Renal pelvis (tissue), 4 donors: Measurements from ENCODE around the gene POFUT2. TPM values are rescaled to one million over a fixed set of nuclear protein-coding genes. Genes with fewer than 3 reads are reported as not detected.

Experiments
- DNase-seq: peaks from one replicate; pipeline ENCODE4 v3.0.0-alpha.2; 2013
- polyA plus RNA-seq, 3 donors: library from polyadenylated mRNA; unstranded; fragments of 120-200 nt; gene quantifications; one replicate each; pipeline ENCODE4 v1.2.1, GENCODE V29; 2013; ENCODE audit not compliant: insufficient read length in 3 of 3

Gene POFUT2
- polyA plus RNA-seq, 3 donors: 37.9 to 41.3 (median 38.1) TPM

DNA sequence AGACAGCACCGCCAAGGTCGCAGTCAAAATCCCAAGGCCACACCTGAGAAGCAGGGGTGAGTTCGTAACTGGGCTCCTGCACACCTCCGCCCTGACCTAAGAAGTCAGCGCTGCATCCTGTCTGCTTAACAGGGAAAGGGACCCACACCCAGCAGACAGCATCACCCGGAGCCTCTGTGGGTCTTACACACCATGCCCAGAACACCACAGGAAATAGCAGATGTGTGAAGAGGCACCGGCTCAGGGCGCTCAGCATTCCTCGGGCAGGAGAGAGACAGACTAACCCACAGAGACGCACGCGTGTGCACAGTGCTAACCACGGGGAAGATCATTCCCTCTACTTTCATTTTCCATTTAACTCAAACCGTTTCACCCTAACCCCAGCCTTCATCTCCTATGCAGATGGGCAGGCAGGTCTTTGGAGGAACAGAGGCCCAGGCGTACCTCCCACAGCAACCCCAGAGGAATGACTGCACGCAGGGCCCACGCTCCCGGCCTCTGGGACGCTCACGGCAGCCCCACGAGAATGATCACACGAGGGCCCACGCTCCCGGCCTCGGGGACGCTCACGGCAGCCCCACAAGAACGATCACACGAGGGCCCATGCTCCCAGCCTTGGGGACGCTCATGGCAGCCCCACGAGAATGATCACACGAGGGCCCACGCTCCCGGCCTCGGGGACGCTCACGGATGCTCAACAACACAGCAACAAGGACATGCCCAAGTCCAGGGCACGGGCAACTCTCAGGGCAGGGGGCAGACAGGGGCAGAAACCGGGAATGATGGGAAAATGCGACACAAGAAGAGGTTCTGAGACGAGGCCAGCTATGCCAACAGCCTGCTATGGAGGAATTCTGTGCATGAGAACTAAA lies 20.9 kb downstream of the POFUT2 start:
- DNase-seq: no peak

DNA sequence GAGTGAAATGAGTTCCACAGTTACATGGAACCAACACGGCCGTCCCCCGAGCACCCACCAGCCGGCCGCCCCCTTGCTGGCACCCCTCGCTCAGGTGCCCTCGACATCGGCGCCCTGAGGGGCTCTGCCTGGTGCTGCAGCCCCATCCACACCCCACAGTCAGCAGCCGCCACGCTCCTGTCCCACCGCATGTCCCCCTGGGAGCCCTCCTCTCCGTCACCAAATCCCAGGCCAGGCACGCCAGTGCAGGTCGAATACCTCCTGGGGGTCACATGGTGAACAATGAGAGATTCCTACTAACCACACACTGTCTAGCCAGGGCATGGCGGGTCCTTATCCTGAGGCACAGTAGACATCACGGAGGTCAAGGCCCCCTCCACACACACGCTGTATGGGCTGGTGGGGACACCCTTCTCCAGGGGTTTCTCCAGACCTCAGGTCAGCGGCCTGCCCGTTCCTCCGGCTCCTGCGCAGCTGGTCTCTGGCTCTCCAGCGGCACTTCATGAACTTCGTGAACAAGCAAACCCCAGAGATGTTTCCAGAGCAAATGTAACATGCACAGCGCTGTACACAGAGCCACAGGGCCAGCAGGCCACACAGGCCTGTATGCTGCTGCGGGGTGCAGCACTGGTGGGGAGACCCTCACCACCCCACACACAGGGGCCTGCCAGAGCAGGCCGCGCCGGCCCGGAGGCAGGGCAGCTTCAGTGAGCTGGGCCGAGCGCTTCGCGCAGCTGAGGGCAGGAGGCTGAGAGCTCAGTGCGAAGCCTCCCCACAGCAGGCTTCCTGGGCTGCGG lies 21.8 kb downstream of the POFUT2 start:
- no peak for DNase-seq

DNA sequence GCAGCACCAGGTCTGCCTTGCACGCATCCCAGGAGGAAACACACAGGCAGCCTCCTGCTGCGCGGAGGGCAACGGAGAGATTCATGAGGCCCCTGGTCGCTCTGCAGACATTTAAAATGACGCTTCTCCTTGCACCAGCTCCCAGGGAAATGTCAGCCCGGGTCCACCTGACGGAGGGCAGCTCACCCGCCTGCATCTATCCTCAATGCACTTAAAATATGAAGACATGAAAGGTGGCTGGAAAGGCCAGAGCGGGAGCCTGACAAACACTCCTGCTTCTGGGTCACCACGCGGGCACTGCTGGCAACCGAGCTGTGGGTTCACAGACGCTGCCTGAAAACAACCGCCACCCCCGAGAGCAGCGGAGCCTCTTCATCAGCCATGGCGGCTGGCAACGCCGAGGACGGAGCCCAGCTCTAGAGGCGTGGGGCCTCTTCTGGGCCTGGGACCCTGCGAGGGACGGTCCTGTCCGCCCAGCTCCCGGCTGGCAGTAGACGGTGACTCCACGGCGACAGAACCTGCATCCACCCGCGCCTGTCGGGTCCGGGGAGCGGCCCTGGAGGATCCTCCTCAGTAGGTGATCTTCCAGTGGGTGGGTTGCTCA lies 22.7 kb downstream of the POFUT2 start:
- DNase-seq: no peak

DNA sequence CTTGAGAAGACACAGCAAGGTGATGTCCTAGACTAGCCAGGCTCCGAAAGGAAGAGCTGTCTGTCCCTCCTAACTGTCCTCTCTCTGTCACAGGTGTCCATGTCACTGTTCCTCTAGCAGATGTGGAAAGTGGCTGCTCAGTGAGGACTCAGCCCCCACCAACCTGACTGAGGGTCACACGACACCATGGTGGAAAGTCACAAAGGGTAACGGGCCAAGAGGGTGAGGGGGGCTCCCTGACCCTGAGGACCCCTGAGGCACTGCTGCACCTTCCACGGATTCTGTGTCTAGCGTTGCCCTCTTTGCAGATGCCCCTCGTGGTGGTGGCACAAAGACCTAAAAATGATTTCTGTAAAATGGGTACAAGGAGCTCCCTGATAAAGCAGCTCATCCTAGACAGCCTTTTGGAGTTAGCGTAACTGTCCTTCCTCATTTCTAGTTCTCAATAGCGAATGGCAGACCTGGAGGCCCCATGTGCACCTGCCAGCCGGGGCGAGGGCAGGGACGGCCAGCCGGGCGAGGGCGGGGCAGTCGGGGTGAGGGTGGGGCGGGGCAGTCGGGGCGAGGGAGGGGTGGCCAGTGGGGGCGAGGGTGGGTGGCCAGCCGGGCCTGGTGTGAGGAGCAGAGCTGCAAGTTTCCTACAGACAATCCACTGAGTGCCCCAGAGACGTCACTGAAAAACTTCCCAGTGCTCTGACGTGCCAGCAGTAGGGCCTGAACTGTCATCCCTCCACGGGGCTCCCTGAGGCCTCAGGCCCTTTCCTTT lies 23.4 kb downstream of the POFUT2 start:
- DNase-seq: no peak

DNA sequence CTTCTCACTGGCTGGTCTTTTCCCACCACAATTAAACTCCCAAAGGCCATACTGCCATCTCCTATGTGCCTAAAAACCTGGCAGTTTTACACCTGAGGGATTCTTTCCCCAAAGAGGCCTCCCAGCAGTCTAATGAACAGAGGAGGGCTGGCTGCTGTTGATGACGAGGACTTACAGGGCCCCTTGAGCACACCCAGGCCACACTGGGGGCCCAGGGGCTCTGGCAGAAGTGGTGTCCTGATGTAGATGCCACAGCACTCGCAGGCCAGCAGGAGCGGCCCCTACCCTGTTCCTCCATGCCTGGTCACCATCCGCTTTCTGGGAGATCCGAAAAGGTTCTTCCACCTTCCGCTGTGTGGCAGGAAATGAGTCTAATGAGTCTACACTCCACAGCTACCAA lies 24.2 kb downstream of the POFUT2 start:
- DNase-seq: no peak

DNA sequence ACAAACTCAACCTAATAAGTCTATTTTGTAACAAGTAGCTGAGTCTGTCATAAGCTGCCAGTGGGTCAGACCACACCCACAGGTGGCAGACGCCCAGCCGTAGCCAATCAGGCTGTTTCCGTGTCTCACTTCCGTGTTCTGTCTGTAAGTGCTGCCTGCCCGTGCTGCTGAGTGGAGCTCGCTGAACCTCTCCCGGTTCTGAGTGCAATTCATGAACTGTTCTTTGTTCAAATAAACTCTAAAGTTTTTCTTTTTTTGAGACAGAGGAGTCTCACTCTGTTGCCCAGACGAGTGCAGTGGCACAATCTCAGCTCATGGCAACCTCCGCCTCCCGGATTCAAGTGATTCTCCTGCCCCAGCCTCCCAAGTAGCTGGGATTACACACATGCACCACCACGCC lies 25.1 kb downstream of the POFUT2 start:
- DNase-seq: no peak

DNA sequence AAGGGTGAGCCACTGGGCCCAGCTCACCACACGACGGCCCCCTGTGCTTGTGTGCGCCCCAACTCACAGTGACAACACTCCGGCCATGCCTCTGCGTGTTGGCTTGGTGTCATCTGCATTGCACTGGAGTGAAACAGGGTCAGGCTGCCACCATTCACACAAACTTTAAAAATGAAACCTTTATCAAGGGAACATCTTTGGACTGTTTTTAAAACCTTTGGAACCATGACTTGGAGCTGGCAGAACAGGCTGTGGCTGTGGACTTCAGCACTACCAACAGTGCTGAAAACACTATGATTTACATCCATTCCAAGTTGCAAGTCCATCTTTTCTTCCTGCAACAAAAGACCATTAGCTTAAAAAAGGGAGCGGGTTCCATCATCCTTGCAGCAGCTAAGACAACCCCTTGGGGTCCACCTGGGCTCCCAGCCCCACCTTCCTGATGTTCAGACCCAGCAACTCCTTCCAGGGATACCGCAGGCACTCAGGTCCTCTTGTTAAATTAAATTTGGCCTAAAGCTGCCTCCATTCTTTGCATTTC lies 25.6 kb downstream of the POFUT2 start:
- DNase-seq: no peak

DNA sequence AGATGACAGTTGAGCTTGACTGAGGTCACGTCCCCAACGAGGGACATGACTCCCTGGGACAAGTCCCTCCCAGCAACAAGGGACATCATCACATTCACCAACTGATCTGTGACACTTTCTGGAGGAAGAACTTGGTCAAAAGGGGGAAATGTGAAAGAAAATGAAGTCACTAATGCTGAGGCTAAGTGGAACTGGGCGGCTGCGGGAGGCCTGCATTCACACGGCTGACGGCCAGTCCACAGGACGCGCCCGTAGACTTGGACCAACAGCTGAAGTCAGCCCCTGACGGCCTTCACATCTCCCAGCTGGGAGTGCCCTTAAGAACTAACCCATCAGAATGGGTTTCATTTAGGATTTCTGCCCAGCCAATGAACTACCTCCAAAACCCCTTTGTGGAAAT lies 26.6 kb downstream of the POFUT2 start:
- no peak for DNase-seq

DNA sequence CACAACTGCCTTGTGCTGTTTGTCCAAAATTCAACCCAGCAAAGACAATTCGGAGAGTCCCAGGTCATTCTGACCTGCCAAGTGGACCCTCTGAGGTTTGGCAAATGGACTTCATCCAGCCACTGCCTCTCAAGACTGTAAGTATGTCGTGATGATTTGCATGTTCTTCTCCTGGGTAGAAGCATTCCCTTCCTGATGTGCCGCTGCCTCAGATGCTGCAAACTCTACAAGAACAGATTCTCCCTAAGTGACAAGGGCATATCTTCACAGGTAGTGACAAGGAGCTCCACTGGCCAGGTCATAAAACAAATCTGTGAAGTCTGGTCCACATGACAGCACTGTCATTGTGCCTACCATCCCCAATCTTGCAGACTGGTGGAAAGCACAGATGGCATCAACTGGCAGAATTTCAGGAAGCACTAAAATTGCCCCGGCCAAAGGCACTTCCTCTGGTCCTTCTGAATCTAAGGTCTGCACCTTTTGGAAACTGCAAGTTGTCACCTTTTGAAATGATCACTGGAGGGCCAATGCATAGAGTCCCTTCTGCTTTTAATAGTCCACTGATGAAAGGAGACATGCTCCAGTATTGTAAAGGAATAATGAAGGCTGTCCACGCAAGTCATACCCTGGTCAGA lies 27.4 kb downstream of the POFUT2 start:
- DNase-seq: no peak

DNA sequence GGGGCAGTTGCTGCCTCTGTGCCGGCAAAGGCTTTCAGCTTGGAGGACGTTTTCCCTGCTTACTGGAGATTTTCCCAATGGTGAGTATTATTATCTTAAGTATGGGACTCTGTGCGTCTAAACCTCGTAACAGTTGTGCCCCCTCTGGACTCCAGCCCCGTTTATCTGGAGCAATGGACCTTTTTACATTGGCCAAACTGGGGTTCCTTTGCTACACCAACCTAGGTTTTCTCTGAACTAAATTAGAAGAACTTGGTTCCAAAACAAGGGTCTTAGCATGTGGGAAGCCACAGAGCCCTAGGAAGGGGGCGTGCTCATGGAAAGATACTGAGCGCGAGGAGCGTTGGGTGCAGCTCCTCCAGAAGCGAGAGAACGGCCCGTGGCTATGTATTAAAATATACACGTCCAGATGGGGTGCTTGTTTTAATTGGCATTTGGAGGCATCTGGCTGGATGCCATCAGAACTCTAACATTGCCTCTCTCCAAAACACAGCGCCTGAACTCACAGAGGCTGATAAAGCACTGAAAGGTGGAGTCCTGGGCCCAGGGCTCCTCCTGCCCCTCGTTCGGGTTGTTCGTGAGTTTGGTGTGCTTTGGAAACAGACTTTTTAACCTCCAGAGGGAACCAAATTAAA lies 28.4 kb downstream of the POFUT2 start:
- no peak for DNase-seq

DNA sequence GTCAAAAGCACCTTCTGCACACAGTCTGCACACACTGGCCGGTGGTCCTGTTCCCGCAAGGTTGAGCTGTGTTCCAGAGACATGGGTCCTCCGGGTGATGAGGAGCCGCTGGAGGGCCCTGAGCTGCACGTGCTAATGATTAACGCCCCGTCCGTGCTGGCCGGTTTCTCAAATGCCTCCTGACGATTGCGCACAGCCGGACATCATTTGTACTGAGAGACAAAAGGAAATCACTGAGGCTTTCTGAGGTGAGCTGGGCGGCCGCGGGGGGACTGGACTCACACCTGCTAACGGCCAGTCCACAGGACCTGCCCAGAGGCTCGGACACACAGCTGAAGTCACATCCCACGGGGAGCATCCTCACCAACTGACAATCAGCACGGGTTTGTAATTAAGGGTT lies 29.2 kb downstream of the POFUT2 start:
- no peak for DNase-seq

DNA sequence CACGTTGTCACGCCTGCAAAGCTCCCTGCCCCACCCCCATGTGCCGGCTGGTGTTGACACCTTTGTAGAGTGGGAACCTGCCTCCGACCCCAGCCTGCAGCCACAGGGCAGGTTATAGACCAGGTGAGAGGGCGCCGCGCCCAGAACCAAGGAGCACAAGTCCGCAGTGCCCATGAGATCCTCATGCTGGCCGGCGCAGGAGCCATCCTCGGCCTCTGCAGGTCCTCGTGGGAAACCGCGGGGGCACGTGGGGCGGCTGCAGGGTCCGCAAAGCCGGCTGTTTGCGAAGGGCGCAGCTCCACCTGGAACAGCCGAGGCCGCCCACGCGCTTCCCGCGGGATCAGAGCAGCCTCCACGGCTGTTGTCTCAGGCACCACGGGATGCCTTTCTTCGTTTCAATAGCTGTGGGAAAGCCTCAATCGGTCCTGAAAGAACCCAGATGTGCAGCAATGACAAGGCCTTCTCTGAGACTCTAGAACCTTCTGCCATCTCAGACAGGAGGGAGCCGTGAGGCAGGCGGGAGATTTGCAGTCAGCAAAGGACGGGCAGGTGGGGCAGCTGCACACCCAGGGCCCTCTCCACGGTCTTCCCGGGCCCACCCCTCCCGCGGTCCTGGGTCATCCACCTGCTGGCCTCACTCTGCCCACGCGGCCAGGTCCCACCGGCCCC lies 29.9 kb downstream of the POFUT2 start:
- no peak for DNase-seq

DNA sequence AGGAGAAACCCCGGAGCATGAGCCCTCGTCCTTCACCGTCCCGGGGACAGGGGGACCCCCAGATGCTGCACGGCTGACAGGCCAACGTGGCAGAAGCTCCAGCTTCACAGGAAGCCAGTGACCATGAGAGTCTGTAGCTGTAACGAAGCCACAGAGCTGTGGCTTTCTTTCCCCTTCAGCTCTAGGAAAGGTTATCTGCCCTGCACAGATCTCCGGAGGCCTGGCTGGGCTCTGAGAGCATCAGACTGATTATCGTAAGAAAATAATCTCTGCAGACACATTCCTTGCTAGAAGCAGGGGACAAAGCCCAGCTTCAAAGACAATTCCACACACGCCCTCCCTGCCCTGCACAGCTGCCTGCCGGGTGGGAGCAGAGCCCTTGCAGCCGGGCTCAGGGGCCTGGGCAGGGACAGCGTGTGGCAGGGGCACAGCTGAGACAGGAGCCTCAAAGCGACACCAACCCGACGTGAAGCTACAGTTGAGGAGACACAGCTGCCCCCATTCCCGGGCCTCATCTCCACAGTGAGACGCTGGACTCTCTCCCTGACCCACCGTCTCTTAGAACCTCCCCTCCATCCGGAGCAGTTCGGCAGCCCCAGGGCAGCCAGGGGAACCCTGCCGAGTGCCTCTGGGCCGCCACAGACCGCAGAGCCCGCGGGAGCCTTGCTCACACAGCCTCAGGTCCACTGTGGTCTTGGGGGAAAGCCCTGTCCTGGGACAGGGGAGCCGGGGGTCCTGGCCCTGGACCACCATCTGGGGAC lies 30.6 kb downstream of the POFUT2 start:
- no peak for DNase-seq

DNA sequence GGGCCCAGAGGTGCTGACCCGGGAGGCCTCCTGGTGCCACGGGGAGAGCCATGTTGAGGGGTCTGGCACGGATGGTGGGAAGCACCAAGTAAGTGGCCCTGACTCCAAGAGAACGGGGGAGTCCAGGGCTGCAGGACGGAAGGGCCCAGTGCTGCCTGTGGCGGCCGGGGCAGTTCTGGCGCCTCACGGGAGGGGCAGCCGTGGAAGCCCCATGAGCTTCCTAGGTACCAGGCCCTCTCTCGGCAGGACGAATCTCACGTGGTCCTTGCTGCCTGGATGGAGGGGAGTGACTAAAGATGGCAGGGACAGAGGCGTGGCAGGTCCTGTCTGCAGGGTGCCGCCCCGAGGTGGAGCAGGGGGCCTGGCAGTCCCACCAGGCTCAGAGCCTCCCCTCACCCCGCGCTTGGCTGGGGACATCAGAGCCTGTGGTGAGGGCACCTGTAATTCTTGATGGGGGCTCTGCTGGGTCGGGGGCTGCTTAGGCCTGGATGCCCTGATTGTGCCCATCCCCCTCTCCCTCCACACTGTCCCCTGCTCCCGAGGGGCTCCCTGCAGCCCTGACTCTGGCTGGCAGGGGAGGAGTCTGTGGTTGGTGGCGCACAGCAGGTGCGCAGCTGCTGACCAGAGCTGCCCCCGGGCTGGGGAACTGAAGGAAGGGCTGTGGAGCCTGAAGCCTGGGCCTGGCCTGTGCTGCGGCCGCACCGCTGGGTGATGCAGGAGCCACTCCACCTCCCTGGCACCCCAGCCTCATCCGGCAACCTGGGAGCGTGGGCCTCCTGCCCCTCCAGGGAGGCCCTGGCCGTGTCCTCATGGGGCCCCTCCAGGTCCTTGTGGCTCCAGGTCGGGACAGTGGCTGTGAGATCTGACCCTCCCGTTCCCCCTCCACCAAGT lies 31.4 kb downstream of the POFUT2 start:
- no peak for DNase-seq

DNA sequence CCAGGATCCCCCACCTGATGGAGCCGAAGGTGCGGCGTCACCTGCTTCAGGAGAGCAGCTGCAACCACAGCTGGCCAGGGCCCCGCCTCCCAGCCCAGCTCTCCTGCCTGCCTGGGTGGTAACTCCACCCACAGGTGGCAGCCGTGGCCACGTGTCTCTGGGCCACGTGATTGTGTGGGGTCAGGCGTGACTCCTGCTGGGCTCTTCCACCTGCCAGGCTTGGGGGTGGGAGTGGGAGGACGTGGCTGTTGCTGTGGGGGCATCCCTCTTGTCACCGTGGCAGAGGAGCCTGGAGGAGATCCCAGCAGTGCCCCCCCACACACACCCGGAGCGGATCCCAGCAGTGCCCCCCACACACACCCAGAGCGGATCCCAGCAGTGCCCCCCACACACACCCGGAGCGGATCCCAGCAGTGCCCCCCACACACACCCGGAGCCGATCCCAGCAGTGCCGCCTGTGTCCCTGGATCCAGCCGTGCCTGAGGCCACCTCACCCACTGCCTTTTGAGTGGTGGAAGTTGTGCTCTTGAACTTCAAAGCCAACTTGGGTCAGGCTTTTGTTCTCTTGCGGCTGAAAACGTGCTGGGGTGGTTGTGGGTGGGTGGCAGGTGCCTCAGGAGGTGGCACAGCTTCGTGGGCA lies 32.2 kb downstream of the POFUT2 start:
- DNase-seq: no peak

DNA sequence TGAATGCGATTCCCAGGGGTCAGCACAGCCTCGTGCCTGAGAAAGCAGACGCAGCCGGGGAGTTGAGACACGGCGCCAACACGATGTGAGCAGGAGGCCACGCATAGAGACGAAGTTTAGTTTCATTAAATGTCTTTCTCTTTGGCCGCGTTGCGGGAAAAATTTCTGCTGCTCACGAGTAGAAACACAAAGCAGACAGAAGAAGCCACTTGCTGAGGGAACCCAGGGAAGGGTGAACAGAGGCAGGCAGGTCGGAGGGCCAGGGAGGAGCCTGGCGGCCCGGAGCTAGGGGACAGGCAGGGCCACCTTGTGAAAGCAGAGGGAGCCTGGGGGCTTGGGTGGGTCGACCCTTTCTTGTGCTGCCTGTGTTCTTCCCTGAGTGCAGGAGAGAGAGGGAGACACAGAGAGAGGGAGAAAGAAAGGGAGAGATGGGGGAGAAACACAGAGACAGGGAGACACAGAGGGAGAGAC lies 33.2 kb downstream of the POFUT2 start:
- no peak for DNase-seq

DNA sequence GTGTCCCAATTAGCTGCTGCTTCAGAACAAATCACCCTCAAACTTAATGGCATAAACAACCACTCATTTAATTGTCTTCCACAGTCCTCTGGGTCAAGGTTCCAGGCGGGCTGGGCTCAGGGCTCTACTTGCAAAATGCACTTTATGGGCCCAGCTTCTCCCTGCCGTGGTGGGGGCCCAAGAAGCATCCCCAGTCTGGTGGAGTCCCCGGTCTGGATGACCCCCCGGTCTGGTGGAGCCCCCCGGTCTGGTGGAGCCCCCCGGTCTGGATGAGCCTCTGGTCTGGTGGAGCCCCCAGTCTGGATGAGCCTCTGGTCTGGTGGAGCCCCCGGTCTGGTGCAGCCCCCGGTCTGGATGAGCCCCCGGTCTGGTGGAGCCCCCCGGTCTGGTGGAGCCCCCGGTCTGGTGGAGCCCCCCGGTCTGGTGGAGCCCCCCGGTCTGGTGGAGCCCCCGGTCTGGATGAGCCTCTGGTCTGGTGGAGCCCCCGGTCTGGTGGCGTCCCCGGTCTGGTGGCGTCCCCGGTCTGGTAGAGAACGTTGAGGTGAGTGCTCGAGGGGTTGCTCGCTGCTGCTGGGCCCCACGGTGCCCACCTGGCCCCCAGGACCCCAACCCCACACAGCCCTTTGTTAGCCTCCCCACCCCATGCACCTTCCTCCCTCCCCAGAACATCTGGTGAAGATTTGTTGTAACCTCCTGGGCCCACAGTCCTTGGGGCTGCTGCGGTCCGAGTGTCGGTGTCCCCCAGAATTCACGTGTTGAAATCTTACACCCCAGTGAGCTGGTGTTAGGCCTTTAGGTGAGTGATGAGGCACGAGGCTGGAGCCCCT lies 33.8 kb downstream of the POFUT2 start:
- no peak for DNase-seq
